ENCODE data around the gene LZTS3.
"Not testable (repeated sequence)": the region's sequence is repeated elsewhere in the genome, so short reads cannot be mapped to it uniquely, and the experiment has no call there.

DNA sequence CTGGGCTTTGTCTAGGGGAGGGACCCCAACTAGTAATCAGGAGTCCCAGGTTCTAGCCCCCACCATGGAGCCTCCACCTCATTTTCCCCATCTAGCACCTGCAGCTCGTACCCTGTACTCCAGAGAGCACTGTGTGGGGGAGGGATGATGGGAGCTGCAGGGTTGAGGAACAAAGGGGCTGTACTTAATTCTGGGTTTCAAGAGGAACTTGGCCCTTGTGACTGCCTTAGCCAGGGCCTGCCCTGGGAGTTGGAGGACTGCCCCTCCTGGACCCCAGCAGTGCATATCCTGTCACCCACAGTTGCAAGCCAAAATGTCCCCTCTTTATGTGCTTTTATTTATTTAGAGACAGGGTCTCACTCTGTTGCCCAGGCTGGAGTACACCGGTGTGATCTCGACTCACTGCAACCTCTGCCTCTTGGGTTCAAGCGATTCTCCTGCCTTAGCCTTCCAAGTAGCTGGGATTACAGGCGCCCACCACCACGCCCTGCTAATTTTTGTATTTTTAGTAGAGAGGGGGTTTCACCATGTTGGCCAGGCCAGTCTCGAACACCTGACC is 42.1 kb upstream of the LZTS3 start:
- TF ChIP-seq, protein P1, sequence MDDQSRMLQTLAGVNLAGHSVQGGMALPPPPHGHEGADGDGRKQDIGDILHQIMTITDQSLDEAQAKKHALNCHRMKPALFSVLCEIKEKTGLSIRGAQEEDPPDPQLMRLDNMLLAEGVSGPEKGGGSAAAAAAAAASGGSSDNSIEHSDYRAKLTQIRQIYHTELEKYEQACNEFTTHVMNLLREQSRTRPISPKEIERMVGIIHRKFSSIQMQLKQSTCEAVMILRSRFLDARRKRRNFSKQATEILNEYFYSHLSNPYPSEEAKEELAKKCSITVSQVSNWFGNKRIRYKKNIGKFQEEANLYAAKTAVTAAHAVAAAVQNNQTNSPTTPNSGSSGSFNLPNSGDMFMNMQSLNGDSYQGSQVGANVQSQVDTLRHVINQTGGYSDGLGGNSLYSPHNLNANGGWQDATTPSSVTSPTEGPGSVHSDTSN (IDR thresholded peaks at IDR 0.05), result not testable (repeated sequence)
- not testable (repeated sequence) for TF ChIP-seq FOXJ3 (CRISPR knock-in tag; IDR thresholded peaks at IDR 0.05); RAD21 (IDR thresholded peaks at IDR 0.05; ENCODE audit: low read length); SIN3A (IDR thresholded peaks at IDR 0.05; ENCODE audit: borderline replicate concordance, low read depth, low read length); JUND (IDR thresholded peaks at IDR 0.05); GATA2 (CRISPR knock-in tag; IDR thresholded peaks at IDR 0.05); YY1 (IDR thresholded peaks at IDR 0.05; ENCODE audit: low read depth); EP300 (IDR thresholded peaks at IDR 0.05; ENCODE audit: borderline replicate concordance in 1 of 2, low read depth in 1 of 2, low read length in 1 of 2); RFX5 (IDR thresholded peaks at IDR 0.05; ENCODE audit: low read length)
- TF ChIP-seq, protein P2, sequence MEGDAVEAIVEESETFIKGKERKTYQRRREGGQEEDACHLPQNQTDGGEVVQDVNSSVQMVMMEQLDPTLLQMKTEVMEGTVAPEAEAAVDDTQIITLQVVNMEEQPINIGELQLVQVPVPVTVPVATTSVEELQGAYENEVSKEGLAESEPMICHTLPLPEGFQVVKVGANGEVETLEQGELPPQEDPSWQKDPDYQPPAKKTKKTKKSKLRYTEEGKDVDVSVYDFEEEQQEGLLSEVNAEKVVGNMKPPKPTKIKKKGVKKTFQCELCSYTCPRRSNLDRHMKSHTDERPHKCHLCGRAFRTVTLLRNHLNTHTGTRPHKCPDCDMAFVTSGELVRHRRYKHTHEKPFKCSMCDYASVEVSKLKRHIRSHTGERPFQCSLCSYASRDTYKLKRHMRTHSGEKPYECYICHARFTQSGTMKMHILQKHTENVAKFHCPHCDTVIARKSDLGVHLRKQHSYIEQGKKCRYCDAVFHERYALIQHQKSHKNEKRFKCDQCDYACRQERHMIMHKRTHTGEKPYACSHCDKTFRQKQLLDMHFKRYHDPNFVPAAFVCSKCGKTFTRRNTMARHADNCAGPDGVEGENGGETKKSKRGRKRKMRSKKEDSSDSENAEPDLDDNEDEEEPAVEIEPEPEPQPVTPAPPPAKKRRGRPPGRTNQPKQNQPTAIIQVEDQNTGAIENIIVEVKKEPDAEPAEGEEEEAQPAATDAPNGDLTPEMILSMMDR (IDR thresholded peaks at IDR 0.05), result not testable (repeated sequence)
- TF ChIP-seq, protein P3, sequence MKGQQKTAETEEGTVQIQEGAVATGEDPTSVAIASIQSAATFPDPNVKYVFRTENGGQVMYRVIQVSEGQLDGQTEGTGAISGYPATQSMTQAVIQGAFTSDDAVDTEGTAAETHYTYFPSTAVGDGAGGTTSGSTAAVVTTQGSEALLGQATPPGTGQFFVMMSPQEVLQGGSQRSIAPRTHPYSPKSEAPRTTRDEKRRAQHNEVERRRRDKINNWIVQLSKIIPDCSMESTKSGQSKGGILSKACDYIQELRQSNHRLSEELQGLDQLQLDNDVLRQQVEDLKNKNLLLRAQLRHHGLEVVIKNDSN (IDR thresholded peaks at IDR 0.05; ENCODE audit: borderline replicate concordance, low read depth), result not testable (repeated sequence)
- TF ChIP-seq, protein P4, sequence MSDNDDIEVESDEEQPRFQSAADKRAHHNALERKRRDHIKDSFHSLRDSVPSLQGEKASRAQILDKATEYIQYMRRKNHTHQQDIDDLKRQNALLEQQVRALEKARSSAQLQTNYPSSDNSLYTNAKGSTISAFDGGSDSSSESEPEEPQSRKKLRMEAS (IDR thresholded peaks at IDR 0.05; ENCODE audit: low read depth), result not testable (repeated sequence)
- TF ChIP-seq, protein P5, sequence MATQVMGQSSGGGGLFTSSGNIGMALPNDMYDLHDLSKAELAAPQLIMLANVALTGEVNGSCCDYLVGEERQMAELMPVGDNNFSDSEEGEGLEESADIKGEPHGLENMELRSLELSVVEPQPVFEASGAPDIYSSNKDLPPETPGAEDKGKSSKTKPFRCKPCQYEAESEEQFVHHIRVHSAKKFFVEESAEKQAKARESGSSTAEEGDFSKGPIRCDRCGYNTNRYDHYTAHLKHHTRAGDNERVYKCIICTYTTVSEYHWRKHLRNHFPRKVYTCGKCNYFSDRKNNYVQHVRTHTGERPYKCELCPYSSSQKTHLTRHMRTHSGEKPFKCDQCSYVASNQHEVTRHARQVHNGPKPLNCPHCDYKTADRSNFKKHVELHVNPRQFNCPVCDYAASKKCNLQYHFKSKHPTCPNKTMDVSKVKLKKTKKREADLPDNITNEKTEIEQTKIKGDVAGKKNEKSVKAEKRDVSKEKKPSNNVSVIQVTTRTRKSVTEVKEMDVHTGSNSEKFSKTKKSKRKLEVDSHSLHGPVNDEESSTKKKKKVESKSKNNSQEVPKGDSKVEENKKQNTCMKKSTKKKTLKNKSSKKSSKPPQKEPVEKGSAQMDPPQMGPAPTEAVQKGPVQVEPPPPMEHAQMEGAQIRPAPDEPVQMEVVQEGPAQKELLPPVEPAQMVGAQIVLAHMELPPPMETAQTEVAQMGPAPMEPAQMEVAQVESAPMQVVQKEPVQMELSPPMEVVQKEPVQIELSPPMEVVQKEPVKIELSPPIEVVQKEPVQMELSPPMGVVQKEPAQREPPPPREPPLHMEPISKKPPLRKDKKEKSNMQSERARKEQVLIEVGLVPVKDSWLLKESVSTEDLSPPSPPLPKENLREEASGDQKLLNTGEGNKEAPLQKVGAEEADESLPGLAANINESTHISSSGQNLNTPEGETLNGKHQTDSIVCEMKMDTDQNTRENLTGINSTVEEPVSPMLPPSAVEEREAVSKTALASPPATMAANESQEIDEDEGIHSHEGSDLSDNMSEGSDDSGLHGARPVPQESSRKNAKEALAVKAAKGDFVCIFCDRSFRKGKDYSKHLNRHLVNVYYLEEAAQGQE (IDR thresholded peaks at IDR 0.05; ENCODE audit: low read depth, low read length), result not testable (repeated sequence)

Measured in SK-N-SH (cell line).